Activated CD4-positive, alpha-beta T cell treated with anti-CD3 and anti-CD28 coated beads, Interleukin-2, amount 50 U/mL, for 1 hour (primary cell): ENCODE results near the gene LRRC15.

Experiments
- DNase-seq: peaks from one replicate; pipeline ENCODE4 v3.0.0-alpha.2; 2020

Gene LRRC15

GRCh38 chr3:194357681-194358080, 11.9 kb downstream of the LRRC15 start:
- DNase-seq = no peak

GRCh38 chr3:194355379-194355778, 14.2 kb downstream of the LRRC15 start:
- DNase-seq = no peak

DNA sequence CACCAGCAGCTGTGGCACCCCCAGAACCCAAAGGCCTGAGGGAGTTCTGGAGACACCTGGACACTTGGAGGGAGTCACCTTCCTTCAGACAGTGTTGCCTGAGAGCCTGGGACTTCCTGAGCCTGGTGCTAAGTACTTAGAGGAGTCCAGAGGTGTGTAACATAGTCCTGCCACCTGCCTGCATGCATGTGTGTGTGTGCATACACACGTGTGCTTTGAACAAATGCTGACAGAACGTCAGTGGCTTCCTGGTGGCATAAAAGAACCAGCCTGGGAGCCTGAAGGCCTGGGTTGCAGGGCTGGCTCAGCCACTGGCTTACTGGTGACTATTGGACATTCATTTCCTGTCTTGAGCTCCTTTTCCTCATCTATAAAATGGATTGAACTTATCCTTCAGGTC, 15.2 kb downstream of the LRRC15 start:
- no peak for DNase-seq

- no peak for DNase-seq
These were observed 16.8 kb downstream of the LRRC15 start for GRCh38 chr3:194352667-194353246.

DNA sequence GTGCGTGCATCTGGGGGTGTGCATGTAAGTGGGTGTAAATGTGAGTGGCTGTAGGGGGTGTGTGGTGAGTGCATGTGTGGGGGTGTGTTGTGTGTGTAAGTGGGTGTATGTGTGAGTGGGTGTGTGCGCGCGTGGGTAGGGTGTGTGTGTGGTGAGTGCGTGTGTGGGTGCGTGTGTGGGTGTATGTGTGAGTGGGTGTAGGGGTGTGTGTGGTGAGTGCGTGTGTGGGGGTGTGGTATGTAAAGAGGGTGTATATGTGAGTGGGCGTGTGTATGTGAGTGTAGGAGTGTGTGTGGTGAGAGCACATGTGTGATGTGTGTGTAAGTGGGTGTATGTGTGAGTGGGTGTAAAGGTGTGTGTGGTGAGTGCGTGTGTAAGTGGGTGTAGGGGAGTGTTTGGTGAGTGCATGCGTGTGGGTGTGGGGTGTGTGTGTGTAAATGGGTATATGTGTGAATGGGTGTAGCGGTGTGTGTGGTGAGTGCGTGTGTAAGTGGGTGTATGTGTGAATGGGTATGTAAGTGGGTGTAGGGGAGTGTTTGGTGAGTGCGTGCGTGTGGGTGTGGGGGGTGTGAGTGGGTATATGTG, 17.5 kb downstream of the LRRC15 start:
- no peak for DNase-seq

GRCh38 chr3:194351080-194351672, 18.4 kb downstream of the LRRC15 start, which contains the start of gene CPN2:
Gene CPN2 (minus strand): TSS chr3:194351328. CDS start chr3:194342702, 8,626 bp downstream.
- DNase-seq = no peak

GRCh38 chr3:194350726-194351071, 18.8 kb downstream of the LRRC15 start:
- no peak for DNase-seq

GRCh38 chr3:194348354-194348753, 21.2 kb downstream of the LRRC15 start:
- DNase-seq = no peak

DNA sequence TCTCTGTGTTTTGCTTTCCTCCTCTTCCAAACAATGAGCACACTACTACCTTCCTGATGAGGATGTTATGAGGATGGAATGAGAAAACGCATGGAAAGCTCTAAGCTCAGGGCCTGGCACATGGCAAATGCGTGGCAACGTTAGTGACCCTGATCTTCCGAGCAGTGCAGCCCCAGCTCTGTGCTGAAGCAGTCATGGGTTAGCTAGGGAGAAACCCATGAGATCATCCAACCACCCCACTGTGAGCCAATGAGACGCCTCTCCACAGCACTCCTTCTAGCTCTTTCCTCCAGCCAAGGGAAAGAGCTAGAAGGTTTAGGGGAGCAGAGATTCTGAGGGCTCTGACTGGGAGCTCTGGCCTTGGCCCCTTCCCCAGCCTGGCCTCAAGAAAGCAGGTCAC, 22.9 kb downstream of the LRRC15 start:
- no peak for DNase-seq

GRCh38 chr3:194346035-194346434, 23.5 kb downstream of the LRRC15 start:
- no peak for DNase-seq

- peak; percentile 76 for DNase-seq
These were observed 25.5 kb downstream of the LRRC15 start for GRCh38 chr3:194344012-194344411.

- no peak for DNase-seq
These were observed 26.0 kb downstream of the LRRC15 start for GRCh38 chr3:194343561-194343893.

DNA sequence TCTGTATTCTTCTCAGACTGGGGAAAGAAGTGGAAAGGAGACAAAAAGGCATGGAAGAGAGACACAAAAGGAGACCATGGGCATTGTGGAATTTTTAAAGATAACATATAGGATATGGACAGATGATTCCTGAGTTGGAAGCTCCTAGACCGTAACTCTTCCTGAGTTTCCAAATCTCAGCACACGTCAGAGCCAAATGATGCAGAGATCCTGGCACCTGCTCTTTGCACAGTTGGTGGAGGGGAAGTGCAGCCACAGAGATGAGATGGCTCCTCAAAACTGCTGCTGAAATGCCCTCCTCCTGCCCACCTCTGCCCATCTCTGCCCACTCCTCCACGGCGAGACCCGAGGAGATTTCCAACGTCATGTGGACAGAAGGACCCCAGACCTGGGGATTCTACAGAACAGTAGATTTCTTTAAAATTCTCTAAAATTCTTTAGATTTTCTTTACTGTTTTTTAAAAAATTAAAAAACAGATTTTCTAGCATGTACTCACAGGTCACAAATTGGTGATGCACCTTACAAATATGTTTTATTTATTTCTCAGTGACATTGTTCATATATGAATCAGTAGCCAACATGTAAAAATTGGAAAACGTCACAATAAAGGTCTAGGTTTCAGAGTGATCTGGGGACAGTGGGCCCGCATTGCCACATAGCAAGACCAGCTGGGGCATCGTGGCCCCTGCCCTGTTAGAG, 26.5 kb downstream of the LRRC15 start:
- DNase-seq = no peak

- no peak for DNase-seq
These were observed 28.7 kb downstream of the LRRC15 start for GRCh38 chr3:194340757-194341400.

GRCh38 chr3:194339840-194340239, 29.7 kb downstream of the LRRC15 start:
- no peak for DNase-seq

GRCh38 chr3:194339356-194339755, 30.2 kb downstream of the LRRC15 start:
- DNase-seq = no peak

- DNase-seq = no peak
These were observed 31.4 kb downstream of the LRRC15 start for GRCh38 chr3:194337965-194338753.

DNA sequence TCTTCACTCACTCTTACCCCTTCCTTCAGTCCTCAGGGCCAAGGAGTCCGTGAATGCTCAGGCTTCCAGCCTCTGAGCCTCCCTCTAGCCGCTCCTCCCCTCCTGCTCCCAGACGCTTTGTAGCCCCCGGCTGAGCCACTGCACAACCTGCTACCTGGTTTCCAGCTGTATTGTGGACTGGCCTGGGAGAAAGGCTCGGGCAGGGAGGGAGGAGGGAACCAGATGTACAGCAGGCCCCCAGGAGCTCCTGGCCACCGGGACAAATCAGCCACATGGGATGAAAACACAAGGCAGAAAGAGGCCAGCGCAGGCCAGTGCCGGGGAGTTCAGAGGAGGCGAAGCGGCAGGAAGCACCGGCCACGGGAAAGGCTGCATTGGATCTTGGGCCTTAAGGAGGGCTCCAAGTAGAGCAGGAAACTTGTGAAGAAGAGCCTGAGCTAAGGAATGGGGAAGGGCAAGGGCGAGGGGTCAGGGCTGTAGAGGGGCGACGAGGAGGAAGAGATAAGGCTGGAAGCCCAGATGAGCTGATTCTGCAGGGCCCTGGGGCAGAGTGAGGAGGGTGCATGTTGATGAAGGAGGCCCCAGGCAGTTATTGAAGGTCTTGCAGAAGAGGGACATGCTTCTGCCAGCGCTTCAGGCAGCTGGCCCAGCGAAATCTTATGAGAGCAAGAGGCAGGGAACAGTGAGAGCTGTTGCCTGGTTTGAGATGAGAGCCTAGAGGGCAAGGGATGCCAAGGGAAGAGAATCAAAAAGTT, 32.8 kb downstream of the LRRC15 start:
- DNase-seq = no peak

DNA sequence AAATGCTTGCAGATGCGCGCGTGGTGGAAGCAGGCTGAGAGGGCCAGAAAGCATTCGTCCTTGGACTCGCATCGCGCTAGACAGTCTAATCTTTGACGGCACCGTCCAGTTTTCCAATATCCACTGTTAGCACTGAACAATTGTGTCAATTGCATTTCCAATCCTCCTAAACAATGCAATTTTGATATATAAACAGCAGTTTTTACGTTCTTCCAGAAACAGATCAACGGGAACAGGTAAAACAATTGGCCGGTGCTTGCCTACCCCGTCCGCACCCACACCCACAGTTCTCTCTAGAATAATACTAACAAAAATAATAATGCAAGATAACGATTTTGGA, 35.6 kb downstream of the LRRC15 start:
- DNase-seq = no peak

DNA sequence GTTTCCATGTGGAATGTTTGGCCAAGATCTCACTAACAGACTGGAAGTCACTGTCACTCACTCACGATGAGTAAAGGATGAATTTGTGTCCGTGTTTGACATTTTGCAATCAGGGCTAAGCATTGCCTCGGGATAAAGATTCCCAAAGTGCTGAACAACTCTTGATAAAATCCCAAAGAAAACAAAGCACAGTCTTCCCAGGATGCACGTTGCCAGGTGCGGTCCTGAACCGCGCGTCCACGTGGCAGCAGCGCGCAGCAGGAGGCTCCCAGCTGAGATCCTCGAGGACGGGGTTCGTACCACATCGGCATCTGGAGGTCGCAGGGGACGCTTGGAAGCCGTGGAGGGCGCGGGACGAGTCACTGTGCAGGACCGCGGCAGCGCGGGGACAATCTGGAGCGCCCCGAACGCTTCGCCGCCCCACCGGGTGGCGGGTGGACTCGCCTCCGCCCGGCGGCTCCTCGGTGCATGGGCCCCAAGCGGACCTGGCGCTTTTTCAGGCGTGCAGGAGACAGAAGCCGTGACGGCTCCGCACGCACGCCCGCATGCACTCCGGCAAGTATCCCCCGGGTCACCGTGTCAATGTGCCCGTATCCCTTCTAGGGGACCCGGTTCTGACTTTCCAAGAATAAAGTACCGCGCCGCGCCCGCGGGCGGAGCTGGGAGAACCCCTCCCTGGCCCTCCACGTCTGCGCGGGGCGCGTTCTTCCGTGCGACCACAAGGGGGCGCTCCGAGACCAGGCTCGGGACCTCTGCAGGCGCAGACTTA, 36.1 kb downstream of the LRRC15 start:
- DNase-seq = peak; percentile 90

DNA sequence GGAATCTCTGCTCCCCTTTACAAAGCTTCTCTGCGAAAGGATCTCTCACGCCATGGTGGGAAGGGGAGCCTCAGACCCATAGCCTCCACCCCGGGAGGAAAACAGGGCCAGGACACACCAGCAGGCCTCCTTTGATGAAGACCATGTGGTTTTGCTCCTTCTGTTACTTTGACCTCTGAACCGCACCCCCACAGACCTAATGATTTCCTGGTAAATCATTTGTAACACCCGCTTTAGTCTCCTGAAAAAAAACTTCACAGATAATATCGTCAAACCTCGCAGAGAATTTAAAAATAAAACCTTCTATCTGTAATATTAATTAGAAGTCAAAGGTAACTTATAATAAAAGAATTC, 36.7 kb downstream of the LRRC15 start:
- no peak for DNase-seq

- no peak for DNase-seq
These were observed 39.0 kb downstream of the LRRC15 start for GRCh38 chr3:194330579-194330978.
